ENCODE measurements around the gene TERB1.
A peak's percentile ranks its signal among the peaks of the same experiment; 100 is the strongest.
"Not testable (repeated sequence)": the region's sequence is repeated elsewhere in the genome, so short reads cannot be mapped to it uniquely, and the experiment has no call there.

TERB1 gene

DNA sequence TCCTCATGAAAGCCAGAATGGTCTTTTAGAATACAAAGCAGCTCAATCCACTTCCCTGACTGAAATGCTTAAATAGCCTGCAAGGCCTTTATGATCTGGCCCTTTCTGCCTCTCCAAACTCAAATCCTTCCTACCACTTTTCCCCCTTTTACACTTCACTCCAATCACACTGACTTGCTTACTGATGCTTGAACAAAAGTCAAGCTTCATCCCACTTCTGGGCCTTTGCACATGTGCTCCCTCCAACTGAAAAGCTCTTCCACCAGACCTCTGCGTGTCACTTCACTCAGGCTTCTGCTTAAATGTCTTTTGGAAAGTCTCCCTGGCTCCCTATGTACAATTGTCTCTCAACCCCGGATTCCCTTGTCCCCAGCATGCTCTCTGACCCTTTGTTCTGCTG is 13.3 kb upstream of the TERB1 start:
- no peak for DNase-seq (ENCODE audit: low read depth)

DNA sequence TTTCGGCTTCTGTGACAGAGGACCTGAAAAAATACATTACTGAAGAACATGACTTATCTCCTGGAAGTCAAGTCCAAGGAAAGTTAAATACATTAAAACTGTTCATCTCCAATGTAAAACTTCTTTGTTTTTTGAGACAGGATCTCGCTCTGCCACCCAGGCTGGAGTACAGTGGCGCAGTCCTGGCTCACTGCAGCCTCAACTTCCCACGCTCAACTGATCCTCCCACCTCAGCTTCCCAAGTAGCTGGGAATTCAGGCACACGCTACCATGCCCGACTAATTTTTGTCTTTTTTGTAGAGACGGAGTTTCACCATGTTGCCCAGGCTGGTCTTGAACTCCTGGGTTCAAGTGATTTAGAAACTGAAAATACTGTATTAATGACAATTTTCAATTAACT is 9.7 kb upstream of the TERB1 start:
- DNase-seq (ENCODE audit: low read depth): no peak

DNA sequence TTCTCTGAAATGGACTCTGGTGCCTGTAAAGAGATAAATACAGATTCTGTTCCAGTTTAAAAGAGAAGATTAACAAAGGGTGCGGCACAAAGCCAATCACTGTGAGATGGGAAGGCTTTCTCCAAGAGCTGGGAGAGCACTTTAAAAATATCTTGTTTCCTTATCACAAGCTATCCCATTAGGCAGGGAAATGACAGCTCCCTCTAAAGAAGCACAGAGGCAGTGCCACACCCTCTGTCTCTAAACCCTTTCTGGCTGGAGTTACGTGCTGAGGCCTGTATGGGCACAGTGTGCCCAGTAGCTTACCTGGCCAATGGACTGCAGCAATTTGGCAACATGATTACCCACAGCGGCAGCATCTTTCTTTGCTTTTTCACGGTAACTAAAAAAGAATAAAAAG is 9.0 kb upstream of the TERB1 start:
- DNase-seq (ENCODE audit: low read depth): no peak

DNA sequence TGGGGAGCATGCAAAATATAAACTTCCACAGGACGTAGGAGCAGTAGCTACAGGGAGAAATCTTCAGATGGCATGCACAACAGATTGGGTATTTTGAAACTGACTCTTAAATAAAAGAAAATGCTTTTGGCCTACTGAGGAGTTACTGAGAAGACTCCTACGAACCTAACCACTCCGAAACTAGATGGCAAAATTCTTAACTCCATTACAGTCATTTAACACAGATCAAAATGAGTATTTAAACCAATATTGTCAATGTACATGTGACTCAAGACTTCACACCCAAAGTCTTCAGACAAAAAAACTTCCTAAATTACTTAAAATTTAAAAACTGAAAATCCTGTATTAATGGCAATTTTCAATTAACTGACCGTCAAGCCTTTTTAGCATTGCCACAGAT is 8.4 kb upstream of the TERB1 start:
- no peak for DNase-seq (ENCODE audit: low read depth)

DNA sequence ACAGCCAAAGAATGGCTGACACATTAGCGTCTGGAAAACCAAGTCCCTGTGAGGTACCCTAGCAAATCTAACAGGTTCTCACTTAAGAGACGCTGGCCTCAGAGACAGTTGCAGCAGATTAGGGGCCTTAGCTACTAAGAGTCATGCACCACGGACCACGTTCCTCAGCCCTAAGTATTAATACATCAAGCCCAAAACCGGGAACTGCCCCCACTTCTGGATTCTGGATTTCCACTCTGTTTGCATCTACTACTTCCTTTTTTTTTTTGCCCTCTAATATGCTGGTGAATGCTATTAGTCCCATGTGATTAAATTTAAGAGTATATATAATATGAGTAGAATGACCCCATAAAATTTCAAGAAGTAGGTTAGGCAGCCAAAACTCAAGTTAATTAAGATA is 775 bp upstream of the TERB1 start:
- no peak for DNase-seq (ENCODE audit: low read depth)

DNA sequence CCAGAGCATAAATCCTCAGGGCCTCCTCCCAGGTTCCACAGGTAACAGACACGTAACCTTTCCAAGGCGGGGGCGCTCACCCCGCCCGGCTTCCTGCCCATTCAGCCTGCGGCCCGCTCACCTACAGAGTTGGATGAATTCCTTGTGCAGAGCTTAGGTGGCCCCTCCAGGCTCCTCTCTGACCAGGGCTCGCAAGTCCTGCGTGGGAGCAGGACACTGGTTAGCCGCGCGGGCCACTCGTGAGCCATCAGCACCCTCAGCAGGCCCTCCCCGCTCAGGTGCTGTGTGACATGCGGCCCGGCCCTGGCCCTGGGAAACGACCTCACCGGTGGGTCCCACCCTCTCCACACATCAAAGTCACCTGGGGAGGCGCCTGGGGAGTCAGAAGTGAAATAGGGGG is 528 bp downstream of the TERB1 start:
- no peak for DNase-seq (ENCODE audit: low read depth)

DNA sequence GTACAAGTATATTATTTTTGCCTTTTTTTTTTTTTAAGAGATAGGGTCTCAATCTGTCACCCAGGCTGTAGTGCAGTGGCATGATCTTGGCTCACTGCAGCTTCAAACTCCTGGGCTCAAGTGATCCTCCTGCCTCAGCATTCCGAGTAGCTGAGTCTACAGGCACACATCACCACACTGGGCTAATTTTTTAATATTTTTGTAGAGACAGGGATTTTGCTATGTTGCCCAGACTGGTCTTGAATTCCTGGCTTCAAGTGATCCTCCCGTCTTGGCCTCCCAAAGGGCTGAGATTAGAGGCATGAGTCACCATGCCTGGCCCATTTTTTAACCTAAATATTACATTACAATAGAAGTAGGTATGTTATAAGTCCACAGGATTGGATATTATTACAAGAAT is 3.2 kb downstream of the TERB1 start:
- peak; percentile 24 for DNase-seq (ENCODE audit: low read depth)

DNA sequence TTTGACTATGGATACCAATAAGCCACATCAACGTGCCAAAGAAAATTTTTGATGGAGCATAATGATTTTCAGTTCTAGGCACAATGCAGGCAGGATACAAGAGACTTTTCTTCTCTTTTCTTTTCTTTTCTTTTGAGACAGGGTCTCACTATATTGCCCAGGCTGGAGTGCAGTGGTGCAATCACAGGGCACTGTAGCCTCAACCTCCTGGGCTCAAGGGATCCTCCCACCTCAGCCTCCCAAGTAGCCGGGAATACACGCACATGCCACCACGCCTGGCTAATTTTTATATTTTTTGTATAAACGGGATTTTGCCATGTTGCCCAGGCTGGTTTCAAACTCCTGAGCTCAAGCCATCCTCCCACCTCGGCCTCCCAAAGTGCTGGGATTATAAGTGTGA is 7.4 kb downstream of the TERB1 start:
- not testable (repeated sequence) for DNase-seq (ENCODE audit: low read depth)

DNA sequence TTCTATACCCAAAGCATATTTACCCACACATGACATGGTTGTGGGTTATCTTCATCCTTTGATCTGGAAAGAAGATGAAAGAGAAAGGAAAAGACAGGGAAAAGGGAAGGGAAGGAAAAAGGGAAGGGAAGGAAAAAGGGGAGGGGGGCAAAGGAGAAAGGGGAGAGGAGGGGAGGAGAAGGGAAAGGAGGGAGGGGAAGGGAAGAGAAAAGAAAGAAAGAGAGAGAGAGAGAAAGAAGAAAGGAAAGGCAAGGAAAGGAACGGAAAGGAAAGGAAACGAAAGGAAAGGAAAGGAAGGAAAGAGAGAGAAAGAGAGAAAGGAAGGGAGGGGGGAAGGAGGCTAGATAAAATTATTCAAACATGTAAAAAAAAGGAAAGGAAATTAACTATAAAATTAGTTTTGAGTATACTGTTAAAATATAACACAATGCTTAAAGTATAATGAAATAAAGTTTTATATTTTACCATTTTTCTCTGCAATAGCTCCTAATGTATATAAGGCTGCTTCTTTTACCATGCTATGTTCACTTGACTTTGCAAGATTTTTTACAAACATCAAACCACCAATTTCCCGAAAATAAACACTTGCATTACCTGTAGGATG is 11.2 kb downstream of the TERB1 start:
- no peak for DNase-seq (ENCODE audit: low read depth)

DNA sequence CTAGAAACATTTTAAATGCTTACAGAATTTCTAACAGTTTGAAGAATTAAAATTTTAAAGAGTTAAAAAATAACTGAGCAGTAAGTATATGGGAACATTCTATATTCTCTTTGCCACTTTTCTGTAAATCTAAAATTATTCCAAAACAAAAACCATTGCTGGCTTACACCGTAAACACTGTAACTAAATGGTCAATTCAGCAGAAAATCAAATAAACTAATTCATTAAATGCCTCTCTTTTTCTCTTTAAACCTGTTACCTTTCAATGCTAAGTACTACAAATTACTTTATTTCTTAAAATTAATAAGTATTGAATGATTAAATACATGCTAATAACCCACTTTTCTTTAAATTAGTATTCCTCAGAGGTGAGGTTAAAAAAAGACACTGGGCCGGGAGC is 14.0 kb downstream of the TERB1 start:
- no peak for DNase-seq (ENCODE audit: low read depth)

DNA sequence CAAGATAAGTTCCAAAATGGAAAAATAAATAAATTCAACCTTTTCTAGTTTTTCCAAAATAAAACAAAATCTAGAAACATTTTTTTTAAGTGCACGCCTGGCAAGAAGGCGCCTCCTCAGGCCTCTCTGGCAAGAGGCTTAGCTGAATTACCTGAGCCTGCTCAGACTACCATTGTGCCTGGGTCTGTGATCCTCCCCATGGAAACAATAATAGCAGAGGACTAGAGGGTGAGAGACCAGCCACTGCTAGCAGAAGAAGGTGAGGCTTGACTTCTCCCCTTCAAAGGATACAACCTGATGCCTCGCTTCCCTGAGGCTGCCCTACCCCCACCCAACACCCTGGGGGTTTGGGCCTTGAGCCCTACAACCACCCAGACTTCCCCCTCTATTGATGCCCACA is 14.8 kb downstream of the TERB1 start:
- no peak for DNase-seq (ENCODE audit: low read depth)

DNA sequence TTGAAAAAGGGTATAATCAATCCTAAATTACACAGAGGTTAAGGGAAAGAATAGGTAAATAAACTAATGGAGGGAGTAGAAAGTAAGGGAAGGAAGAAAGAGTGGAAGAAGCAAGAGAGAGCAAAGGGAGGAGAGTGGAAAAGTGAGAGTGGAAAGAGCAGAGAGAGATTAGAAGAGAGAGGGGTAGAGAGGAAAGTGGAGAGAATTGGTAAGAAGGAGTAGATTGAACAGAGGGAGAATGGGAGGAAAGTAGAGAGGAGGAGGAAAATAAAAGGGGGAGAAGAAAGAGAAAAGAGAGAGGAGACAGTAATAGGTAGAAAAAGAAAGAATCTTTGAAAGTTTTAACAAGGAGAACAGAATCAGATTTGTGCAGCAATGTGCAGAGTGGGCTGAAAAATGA is 24.9 kb downstream of the TERB1 start:
- no peak for DNase-seq (ENCODE audit: low read depth)

DNA sequence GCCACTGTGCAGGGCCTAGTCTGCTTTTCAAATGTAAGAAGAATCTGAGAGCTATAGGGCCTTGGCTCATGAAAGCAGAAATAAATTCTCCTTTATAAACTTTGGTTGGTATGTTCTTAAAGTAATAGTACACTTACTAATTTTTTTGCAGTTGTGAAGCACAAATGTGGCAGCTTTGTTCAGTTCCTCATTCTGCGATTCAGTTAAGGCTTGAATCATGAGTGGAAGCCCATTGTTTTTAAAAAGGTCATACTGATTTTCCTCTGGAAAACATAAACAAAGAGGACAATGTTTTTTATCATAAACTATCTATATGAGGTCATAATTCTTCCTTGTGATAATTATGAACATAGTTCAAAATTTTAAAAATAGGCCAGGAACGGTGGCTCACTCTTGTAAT is 26.4 kb downstream of the TERB1 start:
- no peak for DNase-seq (ENCODE audit: low read depth)

DNA sequence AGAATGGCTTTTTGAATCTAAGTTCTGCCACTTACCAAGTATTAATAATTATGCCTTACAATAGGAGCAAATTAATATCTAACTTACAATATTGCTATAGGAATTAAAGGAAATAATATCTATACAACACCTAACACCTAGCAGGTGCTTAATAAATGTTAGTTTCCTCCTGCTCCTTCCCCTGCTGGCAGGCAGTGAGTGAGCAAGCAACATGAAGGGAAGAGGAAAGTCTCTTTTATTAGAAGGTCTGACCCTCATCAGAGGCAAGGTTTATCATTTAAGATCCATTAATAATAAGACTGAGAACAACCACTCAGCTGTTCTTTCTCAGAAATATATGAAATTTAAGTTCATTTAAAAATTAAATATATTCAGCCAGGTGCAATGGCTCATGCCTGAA is 43.3 kb downstream of the TERB1 start:
- no peak for DNase-seq (ENCODE audit: low read depth)

DNA sequence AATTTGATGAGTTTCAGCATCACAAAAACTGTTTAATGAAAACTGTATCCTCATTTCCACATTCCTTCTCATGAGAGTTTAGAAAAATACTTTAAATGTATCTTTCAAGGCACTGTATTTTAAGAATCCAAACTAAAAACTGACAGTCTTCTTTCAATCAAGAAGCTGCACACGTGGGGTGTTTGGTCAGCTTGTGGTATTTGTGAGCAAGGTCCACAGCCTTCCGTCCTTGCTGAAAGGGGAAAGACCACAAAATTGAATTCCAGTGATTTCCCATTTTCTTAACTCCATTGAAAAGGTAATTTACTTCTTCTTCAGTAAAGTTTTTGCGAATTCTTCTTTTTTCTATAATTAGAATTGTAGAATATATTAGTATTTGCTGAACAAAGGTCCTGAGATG is 46.6 kb downstream of the TERB1 start:
- no peak for DNase-seq (ENCODE audit: low read depth)

DNA sequence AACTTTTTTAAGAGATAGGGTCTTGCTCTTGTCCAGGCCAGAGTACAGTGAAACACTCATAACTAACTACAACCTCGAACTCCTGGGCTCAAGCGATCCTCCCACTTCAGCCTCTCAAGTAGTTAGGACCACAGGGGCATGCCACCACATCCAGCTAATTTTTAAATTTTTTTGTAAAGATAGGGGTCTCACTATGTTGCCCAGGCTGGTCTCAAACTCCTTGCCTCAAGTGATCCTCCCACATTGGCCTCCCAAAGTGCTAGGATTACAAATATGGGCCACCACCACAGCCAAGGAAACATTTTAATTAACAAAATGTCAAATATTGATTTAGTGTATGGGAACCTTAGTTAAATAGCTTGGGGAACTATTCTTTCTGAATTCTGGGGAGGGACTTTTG is 47.2 kb downstream of the TERB1 start:
- DNase-seq (ENCODE audit: low read depth): no peak

DNA sequence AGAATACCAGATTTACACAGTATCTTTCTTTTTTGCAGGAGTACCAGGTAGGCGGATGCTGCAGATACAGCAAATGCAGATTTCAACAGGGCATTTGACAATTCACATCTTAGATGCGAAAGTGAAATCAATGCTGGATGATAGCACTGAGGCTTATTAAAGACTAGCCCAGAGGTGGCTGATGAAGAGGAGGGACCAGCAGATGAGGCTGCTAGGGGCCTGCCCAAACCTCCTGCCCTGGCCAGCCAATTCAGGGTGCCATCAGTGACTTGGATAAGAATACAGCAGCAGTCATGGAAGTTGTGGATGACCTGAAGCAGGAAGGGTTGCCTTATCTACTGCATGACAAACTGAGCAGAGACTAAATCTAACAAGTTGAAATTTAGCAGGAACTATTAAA is 48.4 kb downstream of the TERB1 start:
- no peak for DNase-seq (ENCODE audit: low read depth)

DNA sequence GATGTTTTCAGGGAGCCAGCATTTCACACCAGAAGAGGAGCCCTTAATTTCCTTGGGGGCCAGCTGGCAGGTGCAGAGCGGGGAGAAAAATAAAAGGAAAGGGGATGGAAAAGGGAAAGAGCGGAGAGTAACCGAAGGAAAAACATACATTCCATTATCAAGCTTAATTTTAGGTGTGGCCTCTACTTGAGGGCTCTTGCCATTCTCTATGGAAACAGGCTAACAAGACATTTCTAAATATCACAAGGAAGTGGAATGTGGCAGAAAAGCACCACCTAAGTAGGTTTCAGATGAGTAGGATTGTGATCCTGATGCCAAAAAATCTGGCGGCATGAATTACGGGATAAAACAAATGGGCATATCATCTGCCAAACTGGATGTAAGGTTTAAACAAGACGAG is 49.0 kb downstream of the TERB1 start:
- DNase-seq (ENCODE audit: low read depth): no peak

DNA sequence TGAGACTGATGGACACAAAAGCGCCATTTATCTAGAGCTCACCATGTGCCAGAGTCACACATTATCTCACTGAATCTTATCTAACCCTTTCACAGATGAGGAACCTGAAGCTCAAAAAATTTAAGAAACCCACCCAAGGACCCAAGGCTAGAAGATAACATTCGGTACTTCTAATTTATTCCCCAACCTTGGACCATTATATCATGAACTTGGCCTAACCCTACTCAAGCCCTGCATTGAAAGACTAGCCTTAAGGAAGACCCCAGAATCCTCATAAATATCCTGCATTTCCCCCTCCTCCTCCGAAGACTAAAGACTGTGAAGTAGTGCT is 49.4 kb downstream of the TERB1 start:
- DNase-seq (ENCODE audit: low read depth): no peak

DNA sequence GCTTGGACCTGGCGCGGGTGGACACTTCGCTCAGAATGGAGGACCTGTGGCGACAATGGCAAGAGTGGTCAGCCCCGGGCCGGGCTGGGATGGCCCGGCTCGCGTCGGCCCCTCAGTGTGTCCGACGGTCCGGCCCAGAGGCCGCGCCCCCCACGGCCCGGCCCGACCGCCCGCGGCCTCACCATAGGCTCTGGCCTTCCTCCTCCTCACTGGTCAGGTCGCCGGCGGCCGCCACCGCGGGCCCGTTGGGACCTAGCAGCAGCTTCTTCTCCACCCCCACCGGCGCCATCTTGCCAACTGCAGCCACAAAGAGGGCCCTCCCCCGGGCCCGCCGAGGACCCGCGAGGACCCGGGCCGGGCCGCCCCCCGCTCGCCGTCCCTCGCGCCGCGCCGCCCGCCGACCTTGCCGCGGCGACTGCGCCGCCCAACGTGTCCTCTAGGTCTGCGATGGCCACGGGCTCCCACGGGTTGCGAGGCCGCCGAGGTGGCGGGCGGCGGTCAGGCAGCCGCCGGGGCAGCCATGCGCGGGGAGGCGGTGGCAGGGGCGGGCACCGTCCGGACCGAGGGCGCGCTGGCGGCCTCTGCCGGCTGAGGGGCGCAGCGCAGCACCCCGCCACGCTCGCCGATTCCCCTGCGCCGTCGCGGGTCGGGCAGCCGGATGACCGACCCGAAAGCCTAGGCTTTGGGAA is 49.9 kb downstream of the TERB1 start, which contains the start of gene DYNC1LI2:
DYNC1LI2 (minus strand) TSS at position 307 of the 689 bp plus-strand sequence; CDS start at position 289, 18 bp downstream.
- peak; percentile 51 for DNase-seq (ENCODE audit: low read depth)

DNA sequence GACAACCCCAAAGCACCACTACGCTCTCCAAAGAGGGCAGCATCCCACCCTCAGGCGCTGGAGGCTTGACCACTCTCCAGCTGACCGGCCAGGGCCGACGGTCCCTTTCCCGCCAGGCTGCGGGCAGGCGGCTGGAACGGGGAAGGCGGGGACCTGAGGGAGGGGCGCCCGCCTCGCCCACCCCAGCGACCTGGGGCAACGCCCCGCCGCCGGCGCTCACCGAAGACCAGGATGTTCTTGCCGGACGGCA is 50.4 kb downstream of the TERB1 start:
- no peak for DNase-seq (ENCODE audit: low read depth)

DNA sequence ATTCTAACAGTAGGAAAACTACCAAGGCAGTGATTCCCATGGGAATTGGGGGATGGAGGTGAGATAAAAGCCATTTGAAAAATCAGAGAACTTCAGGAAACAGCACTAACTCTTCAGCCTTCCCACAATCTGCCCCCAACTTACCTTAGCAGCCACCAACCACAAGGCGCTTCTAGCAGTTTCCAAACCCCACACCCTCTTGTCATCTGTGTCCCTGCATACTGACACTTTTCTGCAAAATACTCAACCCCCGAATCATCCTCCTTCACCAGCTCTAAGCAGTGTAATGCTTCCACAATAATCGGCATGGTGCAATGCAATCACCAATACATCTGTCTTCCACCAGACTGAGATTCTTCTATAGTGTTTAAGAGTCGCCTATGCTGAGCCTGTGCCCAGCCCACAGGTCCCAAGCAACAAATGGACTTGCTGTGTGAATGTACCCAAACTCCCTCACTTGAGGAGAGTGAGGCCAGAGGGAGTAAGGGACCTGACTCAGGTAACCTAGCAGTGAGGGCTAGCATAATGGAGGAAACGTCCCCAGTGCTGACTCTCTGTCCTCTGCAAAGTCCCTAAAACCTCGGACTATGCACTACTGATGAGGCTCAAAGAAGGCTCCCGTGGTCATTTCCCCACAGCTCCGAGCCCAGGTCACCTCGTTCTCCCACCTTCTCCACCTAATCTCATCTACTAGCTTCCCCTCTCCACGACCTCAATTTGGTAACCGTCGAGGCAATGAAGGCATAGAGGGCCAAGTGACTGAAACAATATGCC is 50.9 kb downstream of the TERB1 start:
- no peak for DNase-seq (ENCODE audit: low read depth)

DNA sequence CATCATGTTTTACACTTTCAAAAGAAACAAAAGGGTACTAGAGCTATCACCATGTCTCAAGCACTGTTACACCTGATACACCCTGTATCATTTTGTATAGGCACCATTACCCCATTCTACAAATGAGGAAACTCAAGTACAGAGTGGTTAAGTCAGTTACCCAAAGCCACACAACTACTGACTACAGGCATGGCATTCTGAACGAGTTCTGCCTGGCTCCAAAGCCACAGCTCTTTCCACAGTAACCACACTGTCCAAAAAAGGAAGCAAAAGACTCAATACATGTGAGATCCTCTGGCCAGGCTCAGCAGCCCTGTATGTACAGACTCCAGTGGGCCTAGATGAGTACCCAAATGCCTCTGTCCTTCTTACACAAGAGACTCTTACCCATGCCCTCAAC is 54.7 kb downstream of the TERB1 start:
- DNase-seq (ENCODE audit: low read depth): peak; percentile 48

DNA sequence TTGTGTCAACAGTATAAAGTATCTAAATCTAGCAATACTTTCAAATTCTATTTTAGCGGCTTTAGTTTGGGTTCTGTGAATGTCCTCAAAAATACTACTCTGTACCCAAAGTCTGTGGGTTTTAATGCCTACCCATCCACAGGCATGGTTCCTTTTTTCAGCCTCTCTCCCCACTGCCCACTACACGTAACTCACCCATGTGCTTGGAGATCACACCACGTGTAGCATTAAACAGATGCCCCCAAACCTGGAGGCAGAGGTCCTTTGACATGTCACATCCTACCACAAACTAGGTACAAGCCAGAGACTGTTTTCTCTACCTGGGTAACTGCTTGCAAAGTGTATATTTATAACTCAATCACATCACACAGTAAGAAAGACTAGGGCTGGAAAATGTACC is 55.3 kb downstream of the TERB1 start:
- DNase-seq (ENCODE audit: low read depth): no peak
